ENCODE measurements around the gene LALBA. TPM values are rescaled to one million over a fixed set of nuclear protein-coding genes. Genes with fewer than 3 reads are reported as not detected.
"Not testable (repeated sequence)": the region's sequence is repeated elsewhere in the genome, so short reads cannot be mapped to it uniquely, and the experiment has no call there.

The LALBA gene
- total RNA-seq, 1 donor from 2014 or later = not detected

DNA sequence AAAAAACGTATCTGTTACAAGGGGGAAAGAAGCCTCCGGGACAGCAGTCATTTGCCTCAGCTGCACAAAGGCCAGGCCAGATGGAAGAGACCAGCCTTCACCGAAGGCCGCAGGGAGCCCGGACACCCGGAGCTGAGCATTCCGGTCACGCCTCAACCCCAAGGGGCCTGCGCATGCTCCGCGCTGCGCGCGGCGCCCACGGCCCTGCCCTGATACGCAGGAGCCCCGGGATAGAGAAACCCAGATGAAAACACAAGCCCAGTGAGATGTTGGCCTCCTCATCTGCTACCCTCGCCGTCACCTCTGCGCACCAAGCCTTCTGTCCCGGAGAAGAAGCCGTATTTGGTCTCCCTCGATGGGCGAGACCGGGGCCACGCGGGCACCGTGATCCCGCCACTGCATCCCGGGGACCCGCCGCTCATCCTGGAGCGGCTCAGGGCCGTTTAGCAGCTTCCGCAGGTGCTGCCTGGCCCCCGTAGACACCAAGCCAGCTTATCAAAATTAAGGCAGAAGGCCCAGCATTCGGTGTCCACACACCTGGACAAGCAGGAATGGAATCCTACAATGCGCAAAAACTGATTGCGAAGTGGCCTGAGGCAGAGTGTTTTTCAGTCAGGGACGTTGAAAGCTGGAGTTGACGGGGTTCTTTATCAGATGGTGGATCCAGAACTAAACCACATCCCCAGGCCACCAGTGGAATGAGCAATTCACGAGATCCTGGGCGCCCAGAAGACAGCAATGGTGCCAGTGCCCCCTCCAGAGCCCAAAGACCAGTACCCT lies 41.8 kb downstream of the LALBA start:
- no peak for DNase-seq

DNA sequence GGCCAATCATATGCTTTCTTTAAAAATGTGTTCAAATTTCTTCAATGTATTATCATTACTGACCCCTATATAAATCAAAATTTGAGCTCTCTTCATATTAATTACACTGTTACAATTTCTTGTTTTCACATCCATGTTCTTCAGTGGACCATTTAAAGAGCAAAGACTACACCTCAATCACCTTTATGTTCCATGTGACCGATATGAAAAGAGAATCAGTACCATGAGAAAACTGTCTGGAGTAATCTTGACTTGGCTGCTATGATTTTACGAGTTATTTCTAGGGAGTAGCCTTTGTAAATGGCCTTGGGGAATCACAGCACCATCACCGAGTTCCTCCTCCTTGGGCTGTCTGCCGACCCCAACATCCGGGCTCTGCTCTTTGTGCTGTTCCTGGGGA lies 44.5 kb downstream of the LALBA start, which contains the start of gene OR8S1:
TSS of gene OR8S1 (plus strand) at position 301 of the 400 bp plus-strand sequence. CDS start at position 301, 0 bp downstream.
- DNase-seq = no peak

DNA sequence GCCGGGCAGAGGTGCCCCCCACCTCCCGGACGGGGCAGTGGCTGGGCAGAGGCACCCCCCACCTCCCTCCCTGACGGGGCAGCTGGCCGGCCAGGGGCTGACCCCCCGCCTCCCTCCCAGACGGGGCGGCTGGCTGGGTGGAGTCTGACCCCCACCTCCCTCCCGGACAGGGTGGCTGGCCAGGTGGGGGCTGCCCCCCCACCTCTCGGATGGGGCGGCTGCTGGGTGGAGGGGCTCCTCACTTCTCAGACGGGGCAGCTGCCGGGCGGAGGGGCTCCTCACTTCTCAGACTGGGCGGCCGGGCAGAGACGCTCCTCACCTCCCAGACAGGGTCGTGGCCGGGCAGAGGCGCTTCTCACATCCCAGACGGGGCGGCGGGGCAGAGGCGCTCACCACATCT lies 49.5 kb downstream of the LALBA start:
- not testable (repeated sequence) for DNase-seq

Other genes starting within 250 kb of the LALBA start
- gene ZNF641, start 219.1 kb downstream of the LALBA start, total RNA-seq = 14.3 TPM
- gene ANP32D, start 97.5 kb downstream of the LALBA start, total RNA-seq = not detected
- gene C12orf54, start 87.5 kb downstream of the LALBA start, total RNA-seq = not detected
- not detected for gene OR8S1, start 44.4 kb downstream of the LALBA start, total RNA-seq
- gene KANSL2, start 112.2 kb upstream of the LALBA start, total RNA-seq = 43.3 TPM
- gene CCNT1, start 146.7 kb upstream of the LALBA start, total RNA-seq = 29.4 TPM
- 34.8 TPM for gene ADCY6, start 219.0 kb upstream of the LALBA start, total RNA-seq
- 10.8 TPM for gene CACNB3, start 248.4 kb upstream of the LALBA start, total RNA-seq

All from skin of body (tissue), 2 donors.